HG02571 (cell line): ENCODE results near the gene UBXN1.
"Not testable (repeated sequence)": the region's sequence is repeated elsewhere in the genome, so short reads cannot be mapped to it uniquely, and the experiment has no call there.

Experiments
- ATAC-seq: cut with Tn5 transposase; IDR thresholded peaks from one replicate; pipeline ENCODE4 v1.9.1; 2021; ENCODE audit warnings: mild to moderate bottlenecking, moderate library complexity; ENCODE audit not compliant: unreplicated experiment

UBXN1 gene

DNA sequence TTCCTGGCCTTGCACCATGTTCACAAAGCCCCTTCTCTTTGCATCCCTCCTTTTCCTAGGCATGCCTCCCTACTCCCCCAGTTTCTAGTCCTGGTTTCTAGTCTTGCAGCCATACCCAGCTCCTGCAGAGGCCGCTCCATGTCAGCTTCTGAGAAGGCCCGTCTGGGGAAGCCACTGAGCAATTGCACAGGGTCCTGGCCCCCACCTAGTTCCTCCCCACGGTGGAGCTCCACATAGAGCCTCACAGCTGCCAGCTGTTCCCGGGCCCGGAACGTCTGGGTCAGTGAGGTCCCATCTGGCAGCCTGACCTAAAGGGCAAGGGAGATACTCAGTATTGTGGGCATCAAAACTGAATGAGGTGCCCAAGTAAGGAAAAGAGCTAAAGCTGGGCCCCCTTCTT lies 2.2 kb downstream of the UBXN1 start:
- ATAC-seq: no peak

DNA sequence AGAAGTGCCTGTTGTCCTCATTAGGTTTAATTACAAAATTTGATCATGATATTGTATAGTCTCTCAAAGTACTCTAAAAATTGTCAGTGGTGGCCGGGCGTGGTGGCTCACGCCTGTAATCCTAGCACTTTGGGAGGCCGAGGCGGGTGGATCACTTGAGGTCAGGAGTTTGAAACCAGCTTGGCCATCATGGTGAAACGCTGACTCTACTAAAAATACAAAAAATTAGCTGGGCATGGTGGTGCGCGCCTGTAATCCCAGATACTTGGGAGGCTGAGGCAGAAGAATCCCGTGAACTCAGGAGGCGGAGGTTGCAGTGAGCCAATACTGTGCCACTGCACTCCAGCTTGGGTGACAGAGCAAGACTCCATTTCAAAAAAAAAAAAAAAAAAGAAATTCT lies 3.5 kb downstream of the UBXN1 start:
- not testable (repeated sequence) for ATAC-seq

DNA sequence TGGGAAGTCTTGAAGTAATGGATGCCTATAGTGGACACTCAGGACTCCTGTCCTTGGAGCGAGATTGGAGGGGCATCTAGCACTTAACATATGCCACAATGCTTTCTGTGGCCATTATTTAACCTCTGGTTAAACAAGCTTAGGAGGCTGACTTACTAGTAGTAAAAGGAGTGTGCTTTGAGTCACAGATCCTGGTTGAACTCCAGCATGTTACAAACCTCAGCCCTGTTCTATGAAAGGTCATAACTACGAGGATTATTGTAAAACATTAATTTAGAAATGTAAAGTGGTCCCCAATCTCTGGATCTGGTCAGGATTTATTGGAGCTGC lies 5.7 kb downstream of the UBXN1 start:
- no peak for ATAC-seq

DNA sequence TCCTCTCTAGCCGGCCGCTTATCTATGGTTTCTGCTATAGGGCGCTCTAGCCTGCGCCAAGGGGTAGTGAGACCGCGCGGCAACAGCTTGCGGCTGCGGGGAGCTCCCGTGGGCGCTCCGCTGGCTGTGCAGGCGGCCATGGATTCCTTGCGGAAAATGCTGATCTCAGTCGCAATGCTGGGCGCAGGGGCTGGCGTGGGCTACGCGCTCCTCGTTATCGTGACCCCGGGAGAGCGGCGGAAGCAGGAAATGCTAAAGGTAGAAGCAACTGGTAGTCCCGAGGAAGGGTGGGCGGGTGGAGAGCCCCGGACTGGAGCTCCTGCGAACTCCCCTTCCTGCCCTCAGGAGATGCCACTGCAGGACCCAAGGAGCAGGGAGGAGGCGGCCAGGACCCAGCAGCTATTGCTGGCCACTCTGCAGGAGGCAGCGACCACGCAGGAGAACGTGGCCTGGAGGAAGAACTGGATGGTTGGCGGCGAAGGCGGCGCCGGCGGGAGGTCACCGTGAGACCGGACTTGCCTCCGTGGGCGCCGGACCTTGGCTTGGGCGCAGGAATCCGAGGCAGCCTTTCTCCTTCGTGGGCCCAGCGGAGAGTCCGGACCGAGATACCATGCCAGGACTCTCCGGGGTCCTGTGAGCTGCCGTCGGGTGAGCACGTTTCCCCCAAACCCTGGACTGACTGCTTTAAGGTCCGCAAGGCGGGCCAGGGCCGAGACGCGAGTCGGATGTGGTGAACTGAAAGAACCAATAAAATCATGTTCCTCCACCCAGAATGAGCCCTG lies 7.1 kb downstream of the UBXN1 start, which contains the start of the genes LBHD1 and UQCC3:
Gene LBHD1 (minus strand): TSS at position 660 of the 782 bp plus-strand sequence. CDS start 2,236 bp downstream, outside the sequence.
Gene UQCC3 (plus strand): TSS at position 66 of the 782 bp plus-strand sequence. CDS start 73 bp downstream, at position 139.
- no peak for ATAC-seq

DNA sequence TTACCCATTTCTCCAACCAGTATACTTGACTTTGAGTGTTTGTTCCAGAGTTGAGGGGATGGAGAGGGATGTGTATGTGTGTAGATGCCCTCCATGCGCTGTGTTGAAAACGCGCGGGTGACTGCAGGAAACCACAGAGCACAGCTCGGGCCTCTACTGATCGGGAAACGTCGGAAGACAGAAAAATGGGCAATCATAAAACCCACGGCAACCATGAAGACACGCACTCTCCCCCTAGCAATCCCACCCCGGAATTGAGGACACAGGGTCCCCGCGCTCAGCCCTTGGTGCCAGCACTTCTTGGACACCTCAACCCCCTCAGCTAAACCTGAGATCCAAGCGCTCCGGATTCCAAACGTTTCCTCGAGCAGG lies 7.7 kb downstream of the UBXN1 start:
- no peak for ATAC-seq

DNA sequence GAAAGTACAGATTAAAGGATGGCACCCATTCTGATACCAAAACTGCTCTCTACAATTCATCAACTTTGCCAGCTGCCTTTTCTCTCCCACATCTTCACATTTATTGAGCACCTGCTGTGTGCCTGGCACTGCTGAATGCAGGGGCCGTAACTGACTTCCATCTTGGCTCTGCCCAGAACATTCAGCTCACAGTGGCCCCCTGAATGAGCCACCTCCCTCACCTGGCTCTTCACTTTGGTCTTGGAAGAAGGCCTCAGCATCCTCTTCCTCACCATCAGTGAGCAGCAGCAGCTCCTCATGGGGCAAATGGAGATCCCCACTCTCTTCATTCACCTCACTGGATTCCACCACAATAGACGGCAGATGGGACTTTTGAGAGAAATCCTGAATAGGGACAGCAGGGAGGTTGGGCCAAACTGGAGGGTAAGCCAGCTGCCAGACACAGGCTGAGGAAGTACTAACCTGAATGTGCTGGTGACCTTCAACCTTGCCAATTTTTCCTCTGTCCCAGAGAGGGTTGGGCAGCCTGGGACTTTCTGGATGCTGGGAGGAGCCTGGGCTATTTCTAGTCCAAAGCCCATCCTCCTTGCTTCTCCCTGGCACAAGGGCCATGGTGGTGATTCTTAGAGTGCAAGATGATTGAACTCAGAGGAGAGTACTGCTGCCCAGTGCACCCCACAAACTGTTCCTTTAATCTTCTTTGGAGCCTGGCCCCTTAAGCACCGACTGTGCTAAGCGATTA lies 9.3 kb downstream of the UBXN1 start:
- no peak for ATAC-seq

DNA sequence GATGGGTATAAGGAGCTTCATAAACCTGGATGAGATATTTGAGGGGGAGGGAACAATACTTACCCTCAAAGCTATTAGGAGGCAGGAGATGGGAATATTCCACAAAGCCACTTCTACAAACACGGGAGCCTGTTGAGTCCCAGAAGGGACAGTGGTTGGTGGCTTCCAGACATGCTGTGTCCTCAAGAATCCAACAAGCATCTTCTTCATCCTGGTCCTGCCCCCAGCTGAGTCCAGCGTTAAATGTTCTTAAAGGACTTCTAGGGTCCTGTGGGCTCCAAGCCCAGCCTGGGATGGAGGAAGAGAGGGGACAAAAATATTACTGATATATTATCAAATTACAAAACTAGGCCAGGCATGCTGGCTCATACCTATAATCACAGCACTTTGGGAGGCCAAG lies 11.4 kb downstream of the UBXN1 start:
- ATAC-seq: no peak

DNA sequence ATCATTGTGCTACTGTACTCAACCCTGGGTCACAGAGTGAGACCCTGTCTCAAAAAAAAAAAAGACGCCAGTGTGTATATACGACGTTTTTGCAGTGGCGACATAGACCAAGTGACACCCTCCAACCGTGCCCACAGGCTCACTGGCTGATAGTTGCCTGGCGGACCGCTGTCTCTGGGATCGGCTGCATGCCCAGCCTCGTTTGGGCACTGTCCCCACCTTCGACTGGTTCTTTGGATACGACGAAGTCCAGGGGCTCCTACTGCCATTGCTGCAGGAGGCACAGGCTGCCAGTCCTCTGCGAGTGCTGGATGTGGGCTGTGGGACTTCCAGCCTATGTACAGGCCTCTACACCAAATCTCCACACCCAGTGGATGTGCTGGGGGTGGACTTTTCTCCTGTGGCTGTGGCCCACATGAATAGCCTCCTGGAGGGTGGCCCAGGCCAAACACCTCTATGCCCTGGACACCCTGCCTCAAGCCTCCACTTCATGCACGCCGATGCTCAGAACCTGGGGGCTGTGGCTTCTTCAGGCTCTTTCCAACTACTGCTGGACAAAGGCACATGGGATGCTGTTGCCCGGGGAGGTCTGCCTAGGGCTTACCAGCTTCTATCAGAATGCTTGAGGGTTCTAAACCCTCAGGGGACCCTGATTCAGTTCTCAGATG lies 12.5 kb downstream of the UBXN1 start:
- ATAC-seq: no peak

DNA sequence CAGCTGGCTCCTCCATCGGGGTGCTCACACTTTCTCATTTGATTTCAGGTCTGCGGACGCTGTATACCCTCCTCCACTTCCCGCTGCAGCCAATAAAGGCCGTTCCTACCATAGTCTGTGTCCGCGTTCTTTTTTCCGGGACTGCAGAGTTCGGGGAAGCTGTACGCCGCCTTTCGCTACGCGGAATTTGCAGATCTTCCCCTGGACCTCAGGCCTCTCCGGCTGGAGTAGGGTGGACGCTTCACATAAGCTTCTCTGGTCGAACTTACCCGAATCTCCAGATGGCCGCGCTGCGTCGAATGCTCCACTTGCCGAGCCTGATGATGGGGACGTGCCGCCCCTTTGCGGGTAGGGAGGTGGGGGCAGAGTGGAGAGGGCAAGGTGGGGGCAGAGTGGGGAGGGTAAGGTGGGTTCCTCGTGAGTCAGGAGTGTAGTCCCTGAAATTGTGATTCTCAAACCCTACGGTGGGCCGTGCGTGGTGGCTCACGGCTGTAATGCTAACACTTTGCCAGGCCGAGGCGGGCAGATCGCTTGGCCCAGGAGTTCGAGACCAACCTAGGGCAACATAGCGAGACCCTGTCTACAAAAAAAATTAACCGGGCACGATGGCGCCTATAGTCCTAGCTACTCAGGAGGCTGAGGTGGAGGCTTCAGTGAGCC lies 13.1 kb downstream of the UBXN1 start:
- ATAC-seq: peak; percentile 9

DNA sequence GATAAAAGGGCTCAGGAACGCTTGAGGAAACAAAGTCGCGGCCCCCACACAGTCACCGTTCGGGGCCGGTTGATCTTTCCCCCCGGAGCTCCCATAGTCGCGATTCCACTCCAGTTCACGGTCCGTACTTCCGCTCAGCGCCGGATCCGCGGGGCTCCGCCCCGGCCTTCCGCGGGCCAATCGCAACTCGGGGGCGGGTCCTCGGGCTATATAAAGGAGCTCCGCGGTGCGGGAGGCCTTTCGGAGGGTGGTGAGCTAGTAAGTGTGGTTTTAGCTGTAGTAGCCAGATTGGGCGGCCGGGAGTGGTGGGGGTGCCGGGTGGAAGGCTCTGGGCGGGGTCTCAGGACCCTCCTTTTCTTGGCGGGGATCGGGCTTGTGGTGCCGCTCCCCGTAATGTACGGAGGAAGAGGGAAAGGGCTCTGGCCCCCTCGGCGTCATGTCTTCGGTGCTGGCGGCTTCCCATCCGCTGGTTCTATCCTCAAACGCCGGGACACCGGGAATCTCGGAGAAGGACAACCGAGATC lies 13.7 kb downstream of the UBXN1 start, which contains the start of the genes C11orf98 and CSKMT:
Gene C11orf98 (minus strand): TSS at position 136 of the 524 bp plus-strand sequence. CDS start 41 bp downstream, at position 95.
Gene CSKMT (plus strand): TSS at position 238 of the 524 bp plus-strand sequence. CDS start 568 bp downstream, outside the sequence.
- ATAC-seq: peak; percentile 74

DNA sequence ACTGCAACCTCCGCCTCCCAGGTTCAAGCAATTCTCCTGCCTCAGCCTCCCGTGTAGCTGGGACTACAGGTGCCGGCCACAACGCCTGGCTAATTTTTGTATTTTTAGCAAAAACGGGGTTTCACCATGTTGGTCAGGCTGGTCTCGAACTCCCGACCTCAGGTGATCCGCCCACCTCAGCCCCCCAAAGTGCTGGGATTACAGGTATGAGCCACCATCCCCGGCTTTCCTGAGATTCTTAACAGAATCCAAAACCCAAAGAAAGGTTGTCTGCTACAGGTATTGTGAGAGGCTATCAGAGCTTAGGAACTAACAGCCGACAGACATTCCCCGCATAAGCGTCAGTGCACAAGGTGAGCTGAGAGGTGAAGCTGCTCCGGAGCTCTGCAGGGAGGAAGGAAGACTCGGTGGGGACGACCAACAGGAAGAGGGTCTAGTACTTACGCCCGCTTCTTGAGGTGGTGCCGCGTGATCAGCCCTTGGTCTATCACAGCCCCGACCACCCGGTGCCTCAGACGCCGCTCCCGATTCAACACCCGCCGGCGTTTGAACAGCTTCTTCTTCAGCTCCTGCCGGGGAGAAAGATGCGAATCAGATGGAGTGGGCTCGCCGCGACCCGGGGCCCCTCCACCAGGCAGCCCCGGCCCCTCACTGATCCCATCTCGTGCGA lies 14.3 kb downstream of the UBXN1 start:
- ATAC-seq: peak; percentile 28

DNA sequence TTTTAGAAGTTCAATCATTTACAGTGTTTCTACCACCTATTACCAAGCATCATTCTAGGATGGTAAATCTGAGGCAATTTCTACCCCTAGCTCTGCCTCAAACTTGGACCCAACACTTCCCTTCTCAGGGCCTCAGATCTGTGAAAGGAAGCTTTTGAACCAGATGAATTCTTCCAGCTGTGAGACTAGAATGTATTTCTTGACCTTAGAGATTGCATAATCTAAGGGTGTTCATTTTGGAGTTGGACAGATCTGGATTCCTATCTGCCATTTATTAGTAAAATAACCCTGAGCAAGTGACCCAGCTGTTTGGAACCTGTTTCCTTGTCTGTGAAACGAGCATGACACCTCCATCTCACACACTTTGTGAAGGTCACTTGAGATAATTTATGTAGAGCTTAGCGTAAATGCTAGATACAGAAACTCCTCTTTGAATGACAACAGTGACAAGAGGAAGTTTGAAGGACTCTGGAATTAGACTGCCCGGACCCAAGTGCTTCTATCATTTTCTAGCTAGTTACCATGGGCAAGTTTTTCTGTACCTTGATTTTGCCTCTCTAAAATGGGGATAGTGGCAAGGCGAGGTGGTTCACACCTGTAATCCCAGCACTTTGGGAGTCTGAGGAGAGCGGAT lies 22.0 kb downstream of the UBXN1 start:
- ATAC-seq: no peak

DNA sequence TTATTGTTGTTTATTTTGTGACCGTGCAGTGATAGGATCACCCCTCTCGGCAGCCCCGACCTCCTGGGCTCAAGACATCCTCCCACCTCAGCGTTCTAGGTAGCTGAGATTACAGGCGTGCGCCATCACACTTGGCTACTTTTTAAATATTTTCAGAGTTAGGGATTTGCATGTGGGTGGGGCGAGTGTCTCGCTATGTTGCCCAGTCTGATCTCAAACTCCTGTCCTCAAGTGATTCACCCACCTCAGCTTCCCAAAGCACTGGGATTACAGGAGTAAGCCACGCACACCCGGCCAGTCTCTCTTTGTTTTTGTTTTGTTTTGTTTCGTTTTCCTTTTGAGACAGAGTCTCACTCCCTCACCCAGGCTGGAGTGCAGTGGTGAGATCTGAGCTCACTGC lies 24.6 kb downstream of the UBXN1 start:
- no peak for ATAC-seq

DNA sequence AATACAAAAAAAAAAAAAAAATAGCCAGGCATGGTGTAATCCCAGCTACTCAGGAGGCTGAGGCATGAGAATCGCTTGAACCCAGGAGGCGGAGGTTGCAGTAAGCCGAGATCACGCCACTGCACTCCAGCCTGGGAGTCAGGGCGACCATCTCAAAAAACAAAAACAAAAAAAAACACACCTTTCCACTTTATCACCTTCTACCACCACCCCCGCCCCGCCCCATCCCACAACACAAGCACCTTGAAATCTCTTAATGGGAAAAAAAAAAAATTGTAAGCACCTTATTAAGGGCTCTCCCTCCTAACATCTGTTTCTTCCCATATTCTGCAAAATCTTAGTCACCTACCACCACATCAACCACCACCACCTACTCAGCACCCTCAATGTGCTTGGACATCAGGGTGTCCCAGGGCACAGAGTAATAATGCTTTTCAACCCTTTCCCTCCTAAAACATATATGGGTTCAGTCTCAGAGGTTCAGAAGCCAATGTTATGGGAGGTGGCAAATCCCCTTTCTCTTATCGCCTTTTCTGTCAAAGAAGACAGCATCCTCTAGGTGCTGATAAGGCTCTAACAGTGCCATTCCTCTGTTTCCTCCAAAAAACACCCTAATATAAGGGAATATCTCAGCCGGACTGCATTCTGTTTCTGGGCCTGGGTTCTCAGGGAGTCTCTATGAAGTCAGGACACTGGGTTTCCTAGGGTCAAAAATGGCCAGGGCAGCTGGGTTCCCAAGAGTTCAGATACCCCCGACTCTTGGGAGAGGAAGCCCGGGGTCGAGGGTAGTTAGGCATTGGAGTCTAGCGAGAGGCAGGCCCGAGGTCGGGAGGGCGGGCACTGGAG lies 26.5 kb downstream of the UBXN1 start:
- ATAC-seq: no peak

DNA sequence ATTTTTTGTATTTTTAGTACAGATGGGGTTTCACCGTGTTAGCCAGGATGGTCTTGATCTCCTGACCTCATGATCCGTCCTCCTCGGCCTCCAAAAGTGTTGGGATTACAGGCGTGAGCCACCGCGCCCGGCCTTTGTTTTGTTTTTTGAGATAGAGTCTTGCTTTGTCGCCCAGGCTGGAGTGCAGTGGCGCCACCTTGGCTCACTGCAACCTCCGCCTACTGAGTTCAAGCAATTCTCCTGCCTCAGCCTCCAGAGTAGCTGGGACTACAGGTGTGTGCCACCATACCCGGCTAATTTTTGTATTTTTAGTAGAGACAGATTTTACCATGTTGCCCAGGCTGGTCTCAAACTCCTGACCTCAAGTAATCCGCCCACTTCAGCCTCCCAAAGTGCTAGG lies 28.6 kb downstream of the UBXN1 start:
- not testable (repeated sequence) for ATAC-seq

DNA sequence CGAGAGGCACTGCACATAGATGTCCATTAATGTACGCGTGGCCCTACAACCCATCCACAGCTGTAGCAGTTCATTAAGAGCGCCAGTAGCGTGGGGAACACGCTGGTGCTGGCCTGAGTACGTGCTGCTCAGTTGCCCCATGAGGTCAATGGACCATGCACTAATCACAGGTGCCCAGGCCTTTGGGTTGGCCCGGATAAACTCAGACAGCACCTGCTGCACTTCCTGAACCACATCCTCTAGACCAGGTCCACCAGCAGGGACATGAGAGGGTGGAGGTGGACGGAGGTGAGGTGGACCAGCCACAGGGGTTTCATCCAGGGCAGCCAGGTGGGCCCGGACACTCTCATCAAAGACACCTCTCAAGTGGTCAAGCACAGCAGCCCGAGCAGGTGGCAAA lies 29.4 kb downstream of the UBXN1 start:
- ATAC-seq: no peak

DNA sequence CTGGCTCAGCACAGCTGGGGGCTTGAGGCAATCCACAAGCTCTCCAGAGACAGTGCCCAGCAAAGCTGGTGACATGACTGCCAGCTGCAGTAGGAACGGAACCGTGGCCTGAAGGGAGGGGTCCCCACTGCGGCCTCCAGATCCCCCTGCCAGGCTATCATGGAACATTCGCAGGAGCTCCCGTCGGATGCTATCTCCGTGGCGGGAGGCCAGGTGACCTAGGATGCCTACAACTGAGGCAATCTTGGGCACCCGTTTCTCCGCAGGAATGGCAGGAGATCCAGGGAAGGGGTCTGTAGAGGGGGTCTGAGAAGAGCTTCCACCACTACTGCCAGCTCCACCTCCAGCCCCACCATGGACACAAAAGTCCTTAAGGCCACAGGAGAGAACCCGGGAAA lies 29.9 kb downstream of the UBXN1 start:
- ATAC-seq: no peak

DNA sequence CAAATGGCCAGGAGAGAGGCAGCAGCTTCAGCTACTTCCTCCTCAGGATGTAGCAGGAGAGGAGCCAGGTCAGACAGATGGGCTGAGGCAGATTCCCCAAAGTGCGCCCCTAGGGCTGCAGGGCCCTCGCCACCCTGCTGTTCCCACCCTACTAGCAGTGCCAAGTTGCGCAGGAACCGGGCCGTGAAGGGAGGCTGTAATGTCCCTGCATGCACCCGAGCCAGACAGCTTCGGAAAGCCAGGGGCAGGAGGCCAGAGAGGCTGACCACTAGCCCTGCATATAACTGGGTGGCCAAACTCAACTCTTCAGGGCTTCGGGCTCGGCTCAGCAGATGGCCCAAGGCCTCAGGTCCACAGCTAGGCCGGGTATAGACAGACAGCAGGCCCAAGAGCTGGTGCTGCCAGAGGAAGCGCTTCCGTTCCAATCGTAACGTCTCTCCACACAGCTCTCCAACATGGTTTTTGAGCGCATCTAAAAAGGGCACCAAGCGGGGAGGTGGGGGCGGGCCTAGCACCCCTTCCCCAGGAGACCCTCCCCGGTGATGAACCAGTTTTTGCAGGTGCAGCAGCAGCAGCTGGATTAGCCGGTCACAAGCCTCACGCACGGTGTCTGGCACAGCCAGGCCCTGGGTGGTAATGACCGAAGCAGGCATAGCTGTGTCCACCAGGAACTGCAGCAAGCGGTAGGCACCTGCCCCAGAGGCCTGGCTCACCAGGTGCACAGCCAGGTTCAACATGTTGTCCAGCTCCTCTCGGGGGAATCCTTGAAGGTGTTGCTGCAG lies 30.5 kb downstream of the UBXN1 start:
- ATAC-seq: no peak
